ENCODE measurements around the gene SUN1.
A peak's percentile ranks its signal among the peaks of the same experiment; 100 is the strongest.

Gene SUN1

DNA sequence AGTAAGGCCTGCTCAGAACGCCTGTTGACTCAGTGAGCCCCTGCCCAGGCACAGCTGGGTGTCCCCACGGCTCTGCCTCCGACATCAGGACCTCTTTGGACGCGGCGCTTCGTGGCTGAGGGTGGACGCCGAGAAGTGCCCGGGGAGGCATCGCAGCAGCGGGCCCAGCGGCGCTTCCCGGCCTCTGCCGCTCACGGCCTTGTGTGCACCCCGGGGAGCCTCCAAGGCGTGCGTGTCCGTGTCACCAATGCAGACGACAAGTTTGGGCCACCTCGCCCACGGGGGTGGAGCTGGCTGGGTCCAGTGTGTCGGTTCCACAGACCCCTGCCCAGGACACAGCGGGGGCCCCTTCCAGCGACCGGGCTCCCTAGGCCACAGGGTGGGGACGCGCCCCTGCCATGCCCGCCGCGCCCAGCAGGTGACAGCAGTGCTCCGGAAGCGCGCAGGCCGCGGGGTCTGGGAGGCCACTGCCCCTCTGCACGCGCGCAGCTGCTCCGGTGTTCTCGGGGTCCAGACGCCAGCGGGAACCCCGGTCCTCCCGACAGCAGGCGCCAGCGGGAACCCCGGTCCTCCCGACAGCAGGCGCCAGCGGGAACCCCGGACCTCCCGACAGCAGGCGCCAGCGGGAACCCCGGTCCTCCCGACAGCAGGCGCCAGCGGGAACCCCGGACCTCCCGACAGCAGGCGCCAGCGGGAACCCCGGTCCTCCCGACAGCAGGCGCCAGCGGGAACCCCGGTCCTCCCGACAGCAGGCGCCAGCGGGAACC is 76.5 kb downstream of the SUN1 start:
- peak; percentile 47 for DNase-seq

DNA sequence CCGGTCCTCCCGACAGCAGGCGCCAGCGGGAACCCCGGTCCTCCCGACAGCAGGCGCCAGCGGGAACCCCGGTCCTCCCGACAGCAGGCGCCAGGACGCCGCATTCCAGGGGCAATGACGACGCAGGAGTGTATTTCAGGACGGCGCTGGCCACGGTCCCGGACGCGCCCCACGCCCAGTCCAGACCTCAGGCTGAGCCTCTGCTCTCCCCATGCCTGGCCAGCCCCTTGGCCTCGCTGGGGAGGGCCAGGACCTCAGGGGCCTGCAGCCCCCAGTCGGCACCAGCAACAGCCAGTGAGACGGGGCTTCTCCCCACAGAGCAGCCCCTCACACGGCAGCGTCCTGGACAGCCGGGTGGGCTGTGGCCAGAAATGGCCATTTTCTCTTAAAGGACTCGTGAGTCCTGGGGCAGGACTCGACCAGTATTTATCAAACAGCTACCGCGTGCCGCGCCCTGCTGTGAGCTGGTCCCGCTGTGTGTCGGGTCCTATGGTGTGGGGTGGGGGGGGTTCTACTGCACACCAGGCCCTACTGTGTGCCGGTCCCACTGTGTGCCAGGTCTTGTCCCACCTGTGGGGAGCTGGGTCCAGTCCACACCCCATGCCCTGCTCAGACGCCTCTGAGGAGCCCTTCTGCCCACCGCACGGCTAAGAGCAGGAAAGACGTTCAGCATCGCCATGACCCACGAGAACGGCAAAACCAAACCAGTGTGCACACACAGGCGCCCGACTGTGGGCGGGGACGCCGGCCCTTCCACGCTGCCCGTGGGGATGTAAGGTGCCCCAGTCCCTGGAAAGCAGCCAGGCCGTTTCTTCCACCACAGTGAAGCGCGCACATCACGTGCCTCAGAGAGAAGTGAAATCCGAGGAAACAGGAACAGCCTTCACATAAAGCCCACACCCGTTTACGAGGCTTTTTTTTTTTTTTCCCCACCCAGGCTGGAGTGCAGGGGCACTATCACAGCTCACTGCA is 77.4 kb downstream of the SUN1 start:
- peak; percentile 53 for DNase-seq

DNA sequence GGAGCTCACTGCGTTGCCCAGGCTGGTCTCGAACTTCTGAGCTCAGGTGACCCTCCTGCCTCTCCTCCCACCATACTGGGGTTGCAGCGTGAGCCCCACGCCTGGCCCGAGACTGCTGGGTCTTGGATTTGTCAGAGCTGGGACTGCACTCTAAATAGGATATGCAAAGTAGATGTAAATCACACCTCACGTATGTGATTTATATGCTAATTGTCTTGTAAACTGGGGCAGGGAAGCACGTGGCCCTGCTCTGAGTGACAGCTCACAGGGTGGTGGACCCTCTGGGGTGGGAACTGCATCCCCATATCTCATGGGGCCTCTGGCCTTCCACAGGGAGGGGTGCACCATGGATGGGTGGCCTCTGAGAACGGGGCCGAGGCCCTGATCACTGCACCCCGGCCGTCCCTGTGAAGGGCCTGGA is 78.2 kb downstream of the SUN1 start:
- no peak for DNase-seq

DNA sequence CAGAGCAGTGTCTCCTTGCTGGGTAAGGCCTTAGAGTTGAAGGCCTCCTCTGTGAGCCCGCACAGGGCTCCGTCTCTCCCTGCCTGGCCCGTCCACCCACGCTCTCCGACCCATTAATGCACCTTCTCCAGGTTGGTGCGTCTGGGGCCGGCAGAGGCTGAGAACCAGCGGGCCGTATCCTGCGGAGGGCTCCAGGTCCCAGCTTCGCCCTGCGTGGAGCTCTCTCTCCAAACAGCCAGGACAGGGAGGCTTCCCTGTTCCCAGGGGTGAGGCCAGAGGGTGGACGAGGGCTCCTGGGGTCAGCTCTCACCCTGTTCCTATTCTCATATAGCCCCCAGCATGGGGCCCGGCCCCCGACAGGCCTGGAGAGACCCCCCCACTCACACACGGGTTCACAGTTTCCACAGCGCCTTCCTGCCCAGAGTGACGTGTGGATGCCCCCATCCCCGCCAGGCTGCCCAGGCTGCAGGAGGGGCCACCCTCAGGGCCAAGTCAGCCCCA is 78.7 kb downstream of the SUN1 start:
- no peak for DNase-seq

DNA sequence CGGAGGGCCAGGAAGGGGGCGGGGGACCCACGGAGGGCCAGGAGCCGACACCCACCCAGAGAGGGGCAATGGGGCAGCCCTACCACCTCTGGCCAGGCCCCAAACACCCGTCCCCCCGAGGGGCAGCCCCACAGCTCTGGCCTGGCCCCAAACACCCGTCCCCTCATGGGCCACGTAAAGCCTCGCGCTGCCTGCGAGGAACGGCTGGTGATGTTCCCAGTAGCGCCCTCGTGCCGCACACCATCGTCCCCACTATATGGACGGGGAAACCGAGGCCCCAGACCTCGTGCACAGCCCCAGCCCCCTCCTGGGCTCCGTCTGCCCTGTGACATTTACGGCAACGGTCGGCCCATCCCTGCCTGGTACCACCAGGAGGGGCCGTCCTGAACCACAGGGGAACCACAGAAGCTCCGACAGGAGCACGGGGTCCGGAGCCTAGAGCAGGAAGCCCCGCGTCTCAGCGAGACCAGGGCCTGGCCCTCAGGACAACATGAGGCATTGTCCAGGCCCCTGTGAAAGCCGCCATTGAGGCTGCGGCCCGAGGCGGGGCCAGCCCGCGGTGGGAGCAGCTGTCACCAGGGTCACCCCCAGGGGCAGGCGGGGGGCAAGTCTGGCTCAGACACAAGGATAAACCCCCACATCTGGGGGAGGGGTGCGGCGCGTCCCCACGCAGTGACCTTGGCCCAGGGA is 79.7 kb downstream of the SUN1 start:
- DNase-seq: no peak

DNA sequence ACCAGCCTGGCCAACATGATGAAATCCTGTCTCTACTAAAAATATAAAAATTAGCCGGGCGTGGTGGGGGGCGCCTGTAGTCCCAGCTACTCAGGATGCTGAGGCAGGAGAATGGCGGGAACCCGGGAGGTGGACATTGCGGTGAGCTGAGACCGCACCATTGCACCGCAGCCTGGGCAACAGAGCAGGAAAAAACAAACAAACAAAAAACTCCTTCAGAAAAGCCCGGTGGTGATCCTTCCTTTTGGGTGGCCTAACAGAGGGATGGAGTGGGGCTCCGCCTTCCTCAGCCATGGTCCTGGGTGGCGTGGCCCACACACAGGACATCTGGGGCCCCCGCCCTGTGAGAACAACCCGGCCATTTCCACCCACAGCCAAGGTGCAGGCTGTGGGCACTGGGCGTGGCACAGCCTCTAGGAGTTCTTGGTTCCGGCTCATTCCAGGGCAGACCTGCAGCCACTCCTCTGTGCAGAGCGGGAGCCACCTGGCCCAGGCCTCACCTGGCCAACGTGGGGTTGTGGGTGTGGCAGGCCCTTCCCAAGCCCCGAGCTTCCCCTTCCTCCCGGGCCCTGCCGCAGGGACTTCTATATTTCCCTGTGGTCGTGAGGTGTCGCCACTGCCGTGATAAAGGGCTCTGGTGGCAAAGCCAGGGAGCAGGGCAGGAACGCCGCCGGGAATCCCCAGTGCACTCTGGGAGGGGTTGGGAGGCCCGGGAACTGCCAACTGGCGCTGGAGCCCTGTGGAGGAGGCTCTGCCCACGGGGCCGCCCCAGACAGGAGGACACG is 81.7 kb downstream of the SUN1 start:
- no peak for DNase-seq

DNA sequence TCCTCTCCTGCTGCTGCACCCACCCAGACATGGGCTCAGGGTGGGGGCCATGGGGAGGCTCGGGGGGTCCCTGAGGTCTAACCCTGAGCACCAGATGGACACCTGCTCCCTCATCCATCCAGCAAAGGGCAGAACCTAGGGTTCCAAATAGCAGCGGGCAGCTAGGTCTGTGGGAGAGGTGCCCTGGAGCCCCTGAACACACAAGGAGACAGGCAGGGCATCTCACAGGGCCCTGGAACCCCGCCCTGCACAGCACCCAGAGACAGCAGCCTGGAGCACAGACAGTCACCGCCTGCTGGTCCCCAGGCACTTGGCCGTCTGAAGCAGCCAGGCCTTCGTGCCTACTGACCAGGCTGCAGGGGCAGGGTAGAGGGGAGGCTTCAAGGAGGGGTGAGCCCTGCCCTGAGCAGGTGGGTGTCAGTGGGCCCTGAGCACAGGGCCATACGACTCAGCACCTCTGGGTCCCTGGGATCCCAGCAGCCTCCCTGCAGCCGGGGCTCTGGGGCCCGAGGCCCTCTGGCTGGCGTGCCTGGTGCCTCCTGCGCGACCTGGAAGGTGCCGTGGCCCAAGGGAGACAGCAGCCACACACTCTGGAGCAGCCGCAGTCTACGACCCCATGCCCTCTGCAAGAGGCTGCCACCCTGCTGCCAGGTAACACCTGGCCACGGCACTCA is 82.4 kb downstream of the SUN1 start:
- DNase-seq: no peak

DNA sequence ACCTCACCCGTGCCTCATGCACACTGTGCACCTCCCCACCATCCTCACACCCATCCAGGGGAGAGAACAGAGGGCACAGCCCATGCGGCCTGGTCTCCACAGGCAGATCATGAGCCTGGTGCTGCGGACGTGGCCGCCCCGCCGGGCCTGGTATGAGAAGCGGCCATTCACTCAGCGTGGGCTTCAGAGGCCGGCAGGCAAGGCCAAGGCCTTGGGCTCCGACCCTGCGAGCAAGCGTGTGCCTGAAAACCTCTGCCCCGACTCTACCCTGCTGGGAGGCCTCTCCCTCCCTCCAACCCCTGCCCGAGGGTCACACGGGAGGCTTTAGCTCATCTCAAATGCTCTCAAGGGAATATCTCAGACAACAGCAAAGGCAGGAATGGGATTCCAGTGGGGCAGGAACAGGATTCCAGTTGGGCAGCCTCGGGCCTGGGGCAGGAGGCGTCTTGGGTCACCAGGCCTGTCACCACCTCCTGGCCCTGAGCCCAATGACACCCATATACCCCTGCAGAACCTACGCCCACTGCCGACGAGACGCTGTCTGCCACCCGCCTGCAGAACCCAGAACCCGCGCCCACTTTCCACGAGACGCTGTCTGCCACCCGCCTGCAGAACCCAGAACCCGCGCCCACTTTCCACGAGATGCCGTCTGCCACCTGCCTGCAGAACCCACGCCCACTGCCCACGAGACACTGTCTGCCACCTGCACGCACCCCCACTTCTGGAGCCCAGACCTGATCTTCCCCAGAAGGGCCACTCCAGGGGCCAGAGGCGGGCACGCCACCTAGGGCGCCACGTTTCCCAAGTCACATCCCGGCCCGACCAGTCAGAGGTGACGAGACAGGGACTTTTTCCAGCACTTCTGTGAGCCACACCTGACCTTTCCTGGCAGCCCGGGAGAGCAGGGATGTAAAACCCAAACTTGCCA is 83.3 kb downstream of the SUN1 start:
- no peak for DNase-seq

DNA sequence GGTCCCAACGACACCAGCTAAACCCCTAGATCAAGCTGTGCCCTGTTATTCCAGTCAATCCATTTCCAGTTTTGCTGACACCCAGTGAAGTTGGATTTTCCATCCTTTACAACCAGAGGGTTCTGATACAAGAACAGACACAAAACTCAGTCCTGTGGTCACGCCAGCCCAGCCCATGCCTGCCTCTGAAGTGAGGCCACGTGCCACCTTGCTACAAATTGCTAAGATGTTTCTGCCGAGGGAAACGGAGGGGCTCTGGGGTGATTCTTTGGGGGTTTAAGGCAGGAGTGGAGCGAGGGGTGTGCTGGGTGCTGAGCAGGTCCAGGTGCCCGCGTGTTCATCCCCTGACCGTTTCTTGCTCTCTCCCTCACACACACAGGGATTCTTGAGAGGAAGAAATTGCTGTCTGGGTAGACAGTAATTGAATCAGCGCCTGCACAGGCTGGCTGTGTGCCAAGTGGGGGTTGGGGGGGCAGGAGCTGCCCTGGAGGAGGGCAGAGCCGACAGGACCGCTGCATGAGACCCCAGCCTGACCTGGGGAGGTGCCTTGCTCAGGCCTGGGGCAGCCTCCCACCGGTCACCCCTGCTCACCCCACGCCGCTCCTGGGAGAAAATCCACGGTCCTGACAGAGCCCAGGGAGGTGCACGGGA is 84.1 kb downstream of the SUN1 start:
- DNase-seq: no peak

DNA sequence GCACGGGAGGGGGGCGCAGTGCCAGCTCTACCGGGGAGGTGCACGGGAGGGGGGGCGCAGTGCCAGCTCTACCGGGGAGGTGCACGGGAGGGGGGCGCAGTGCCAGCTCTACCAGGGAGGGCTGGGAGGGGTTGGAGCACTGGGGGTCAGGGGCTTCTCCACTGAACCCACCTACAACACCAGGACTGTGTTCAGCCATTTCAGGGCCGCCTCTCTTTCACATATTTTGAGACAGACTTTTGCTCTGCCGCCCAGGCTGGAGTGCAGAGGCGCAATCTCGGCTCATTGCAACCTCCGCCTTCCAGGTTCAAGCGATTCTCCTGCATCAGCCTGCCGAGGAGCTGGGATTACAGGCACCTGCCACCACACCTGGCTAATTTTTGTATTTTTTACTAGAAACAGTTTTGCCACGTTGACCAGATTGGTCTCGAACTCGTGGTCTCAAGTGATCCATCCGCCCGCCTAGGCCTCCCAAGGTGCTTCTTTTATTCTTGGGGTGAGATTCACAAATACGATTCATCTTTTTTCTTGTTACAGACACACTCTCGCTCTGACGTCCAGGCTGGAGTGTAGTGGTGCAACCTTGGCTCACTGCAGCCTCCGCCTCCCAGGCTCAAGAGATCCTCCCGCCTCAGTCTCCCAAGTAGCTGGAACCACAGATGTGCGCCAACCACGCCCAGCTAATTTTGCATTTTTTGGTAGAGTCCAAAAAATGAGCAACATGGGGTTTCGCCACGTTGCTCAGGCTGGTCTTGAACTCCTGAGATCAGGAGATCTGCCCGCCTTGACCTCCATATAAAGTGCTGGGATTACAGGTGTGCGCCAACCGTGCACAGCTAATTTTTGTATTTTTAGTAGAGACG is 85.2 kb downstream of the SUN1 start:
- DNase-seq: no peak

DNA sequence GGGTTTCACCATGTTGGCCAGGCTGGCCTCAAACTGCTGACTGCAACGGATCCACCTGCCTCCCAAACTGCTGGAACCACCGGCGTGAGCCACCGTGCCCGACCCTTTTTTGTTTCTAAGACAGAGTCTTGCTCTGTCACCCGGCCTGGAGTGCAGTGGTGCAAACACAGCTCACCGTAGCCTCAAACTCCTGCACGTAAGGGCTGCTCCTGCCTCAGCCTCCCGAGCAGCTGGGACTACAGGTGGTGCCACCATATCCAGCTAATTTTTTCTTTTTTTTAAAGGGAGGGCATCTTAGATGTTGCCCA is 85.8 kb downstream of the SUN1 start:
- DNase-seq: no peak

DNA sequence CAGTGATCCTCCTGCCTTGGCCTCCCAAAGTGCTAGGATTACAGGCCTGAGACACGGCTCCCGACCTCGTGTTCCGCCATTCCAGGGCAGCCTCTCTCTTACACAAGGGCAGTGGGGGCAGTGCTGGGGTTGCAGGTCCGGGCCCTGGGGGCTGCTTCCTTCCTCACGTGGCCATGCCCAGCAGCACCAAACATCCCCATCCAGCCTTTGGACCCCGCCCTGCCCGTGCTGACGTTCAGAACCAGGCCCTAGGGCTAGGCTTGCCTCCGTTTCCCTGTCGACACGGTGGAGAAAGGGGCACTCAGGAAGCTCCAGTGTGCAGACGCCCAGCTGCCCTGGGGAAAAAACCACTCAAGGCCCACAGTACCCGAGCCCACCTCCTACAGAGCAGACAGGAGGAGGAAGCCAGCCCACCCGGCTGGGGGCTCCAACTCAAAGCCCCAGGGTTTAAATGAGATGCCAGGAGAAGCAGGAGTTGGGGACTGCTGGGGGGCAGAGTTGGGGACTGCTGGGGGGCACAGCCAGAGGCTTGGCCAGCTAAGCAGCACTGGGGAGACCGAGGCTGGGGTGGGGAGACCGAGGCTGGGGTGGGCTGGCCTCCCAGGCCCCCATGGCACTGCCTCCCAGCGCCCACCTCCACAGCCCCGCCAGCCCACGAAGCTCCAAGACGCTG is 86.3 kb downstream of the SUN1 start:
- DNase-seq: no peak

DNA sequence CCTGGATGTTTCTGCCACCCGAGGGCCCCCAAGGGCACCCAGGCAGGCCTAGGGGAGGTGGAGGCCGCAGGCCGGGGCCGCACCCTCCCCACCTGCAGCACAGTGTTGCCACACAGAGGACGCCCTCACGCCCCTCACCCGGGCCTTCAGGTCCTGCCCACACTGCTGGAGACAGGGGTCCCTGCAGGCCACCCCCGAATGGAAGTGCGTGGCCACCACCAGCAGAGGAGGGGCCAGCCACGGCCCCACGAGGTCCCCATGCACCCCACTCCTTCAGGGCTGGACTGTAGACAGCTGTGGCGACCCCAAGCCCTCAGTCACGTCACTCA is 86.8 kb downstream of the SUN1 start:
- no peak for DNase-seq

DNA sequence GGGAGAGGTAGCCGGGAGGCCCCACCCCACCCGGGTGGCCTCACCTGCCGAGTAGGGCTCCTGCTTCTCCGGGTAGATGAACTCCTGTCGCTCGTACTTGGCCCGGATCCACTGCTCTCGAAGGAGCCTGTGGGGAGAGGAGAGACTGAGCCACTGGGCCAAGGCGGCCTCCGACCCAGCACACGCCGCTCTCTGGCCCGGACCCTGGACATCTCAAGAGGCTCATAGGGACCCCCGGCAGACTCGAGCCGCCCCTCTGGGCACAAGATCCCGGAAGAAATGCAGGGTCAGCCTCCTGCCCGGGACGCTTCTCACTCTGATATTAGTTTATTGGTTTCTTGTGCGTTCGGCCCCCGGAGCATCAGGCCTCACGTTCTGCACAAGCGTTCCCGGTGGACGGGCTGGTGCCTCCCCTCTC is 87.7 kb downstream of the SUN1 start:
- DNase-seq: no peak

DNA sequence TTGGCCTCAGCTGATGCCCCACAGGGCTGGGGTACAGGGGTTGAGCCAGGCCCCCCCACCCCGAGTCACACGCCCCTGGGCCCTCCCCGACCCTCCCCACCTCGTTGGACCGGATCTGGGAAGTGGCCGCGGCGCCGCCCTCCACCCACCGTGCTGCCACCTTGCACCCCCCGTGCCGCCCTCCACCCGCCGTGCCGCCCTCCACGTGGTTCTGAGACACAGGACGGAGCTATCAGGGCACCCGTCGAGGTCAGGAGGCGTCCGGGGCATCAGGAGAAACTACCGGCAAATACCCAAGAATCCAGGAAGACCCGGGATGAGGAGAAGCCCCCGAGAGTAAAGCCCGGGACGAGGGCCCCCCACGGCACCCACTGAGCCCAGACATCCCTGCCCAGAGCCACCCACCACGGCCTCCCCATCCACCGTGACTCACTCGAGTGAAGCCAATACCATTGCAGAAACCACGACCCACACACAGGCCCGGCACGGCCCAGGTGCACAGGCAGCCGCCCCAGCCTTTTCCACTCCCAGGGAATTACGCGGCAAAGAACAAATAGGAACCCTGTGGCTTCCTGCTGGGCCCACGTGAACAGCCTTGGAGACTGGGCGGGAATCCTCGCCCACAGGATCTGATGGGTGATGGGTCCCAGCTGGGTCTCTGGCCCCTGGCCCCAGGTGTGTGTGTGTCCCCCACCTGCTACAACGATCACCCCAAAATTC is 88.2 kb downstream of the SUN1 start:
- no peak for DNase-seq

DNA sequence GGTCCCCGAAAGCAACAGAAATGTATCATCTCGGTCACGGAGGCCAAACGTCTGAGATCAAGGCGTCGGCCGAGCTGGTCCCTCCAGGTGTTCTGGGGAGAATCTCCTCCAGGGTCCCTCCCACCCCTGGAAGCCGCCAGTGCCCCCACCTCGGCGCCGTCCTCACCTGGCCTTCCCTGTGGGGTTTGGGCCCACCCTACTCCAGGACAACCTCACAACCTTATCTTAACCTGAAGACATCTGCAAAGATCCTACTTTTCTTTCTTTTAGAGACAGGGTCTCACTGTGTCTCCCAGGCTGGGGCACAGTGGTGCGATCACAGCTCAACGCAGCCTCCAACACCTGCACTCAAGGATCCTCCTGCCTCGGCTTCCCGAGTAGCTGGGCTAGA is 88.8 kb downstream of the SUN1 start:
- DNase-seq: no peak

DNA sequence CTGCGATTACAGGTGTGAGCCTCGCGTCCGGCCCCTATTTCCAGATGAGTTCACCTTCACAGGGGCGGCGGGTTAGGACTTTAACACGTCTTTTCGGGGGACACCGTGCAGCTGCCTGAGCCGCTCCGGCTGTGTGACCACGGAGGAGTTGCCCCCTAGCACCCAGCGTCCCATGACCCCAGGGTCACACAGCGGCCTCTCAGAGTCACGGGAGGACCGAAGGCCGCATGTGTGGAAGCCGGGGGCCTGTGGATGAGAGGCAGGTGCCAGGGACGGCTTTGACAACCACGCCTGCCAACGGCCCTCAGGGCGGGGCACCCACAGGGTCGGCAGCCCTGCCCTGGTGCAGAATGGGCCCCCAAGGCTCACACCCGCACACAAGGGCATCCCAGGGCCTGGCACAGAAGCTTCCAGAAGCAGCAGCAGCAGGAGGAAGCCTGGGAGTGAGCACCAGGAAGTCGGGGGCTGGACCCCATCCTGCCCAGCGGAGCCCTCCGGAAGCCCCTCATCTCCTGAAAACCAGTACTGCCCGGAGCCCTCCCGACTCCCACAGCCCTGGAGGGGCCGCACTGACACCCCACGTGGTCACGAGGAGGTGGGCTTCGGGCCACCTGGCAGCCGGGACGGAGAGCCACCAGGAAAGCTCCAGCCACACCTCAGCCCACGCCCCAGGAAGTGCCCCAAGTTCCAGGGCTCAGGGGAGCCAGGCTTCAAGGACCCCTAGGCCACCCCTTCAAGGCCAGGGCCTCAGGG is 89.5 kb downstream of the SUN1 start:
- DNase-seq: no peak

All from fibroblast of skin of right biceps (primary cell).